Brain microvascular endothelial cell (primary cell): ENCODE measurements around the gene PARM1.

Source experiments
- DNase-seq: peaks from one replicate; pipeline ENCODE4 v3.0.0-alpha.2; 2020
- H3K27ac ChIP-seq: fragments of 250-450 bp; sonication (Bioruptor Pico); 2 replicates; pipeline ENCODE4 v1.5.1; 2020; ENCODE audit warnings: mild to moderate bottlenecking, moderate library complexity
- H3K27me3 ChIP-seq: fragments of 250-450 bp; sonication (Bioruptor Pico); replicated peaks from 2 replicates; pipeline ENCODE4 v1.5.1; 2020; ENCODE audit warnings: mild to moderate bottlenecking
- H3K36me3 ChIP-seq: fragments of 250-450 bp; sonication (Bioruptor Pico); replicated peaks from 2 replicates; pipeline ENCODE4 v1.5.1; 2020; ENCODE audit warnings: mild to moderate bottlenecking
- H3K4me3 ChIP-seq: 2 replicates; pipeline ENCODE4 v1.5.1; 2011; ENCODE audit warnings: low read depth, mild to moderate bottlenecking, control low read depth, low read length, moderate library complexity
- in situ Hi-C: cut with HindIII; loops from 2 replicates; pipeline ENCODE4 v1.10.0; 2017; ENCODE audit warnings: low sequenced_read_pairs, low pct_ligation_motif_present
- TF ChIP-seq, protein P1 (sequence below): IDR thresholded peaks from 2 replicates; pipeline ENCODE4 v1.5.1; 2011; ENCODE audit warnings: low read depth, mild to moderate bottlenecking, moderate library complexity, low read length, control low read depth, inconsistent platforms; ENCODE audit errors: missing control alignments

Gene PARM1

DNA sequence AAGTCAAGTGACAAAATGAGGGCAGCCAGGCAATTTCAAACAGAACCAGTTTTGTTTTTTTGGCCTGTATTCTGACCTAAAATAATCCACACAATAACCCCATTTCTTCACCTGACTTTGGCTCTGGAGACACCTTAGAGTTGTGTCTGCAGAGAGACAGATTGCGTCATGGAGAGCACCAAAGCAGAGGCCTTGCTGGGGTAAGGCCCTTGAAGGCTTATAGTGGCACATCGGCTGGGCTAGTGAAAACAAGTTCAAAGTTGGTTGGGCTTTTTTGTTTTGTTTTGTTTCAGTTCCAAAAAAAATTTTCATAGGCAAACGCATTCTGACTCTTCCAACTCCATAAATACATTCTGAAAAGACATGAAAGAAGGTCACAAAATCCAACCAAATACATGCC, 34.4 kb downstream of the PARM1 start:
- no peak for DNase-seq
- H3K4me3 ChIP-seq, result no peak overlapping the region
- TF ChIP-seq, protein P1, sequence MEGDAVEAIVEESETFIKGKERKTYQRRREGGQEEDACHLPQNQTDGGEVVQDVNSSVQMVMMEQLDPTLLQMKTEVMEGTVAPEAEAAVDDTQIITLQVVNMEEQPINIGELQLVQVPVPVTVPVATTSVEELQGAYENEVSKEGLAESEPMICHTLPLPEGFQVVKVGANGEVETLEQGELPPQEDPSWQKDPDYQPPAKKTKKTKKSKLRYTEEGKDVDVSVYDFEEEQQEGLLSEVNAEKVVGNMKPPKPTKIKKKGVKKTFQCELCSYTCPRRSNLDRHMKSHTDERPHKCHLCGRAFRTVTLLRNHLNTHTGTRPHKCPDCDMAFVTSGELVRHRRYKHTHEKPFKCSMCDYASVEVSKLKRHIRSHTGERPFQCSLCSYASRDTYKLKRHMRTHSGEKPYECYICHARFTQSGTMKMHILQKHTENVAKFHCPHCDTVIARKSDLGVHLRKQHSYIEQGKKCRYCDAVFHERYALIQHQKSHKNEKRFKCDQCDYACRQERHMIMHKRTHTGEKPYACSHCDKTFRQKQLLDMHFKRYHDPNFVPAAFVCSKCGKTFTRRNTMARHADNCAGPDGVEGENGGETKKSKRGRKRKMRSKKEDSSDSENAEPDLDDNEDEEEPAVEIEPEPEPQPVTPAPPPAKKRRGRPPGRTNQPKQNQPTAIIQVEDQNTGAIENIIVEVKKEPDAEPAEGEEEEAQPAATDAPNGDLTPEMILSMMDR, result no peak
- H3K27ac ChIP-seq, result no peak overlapping the region
- in situ Hi-C loops, result no loop called here
- H3K27me3 ChIP-seq, result no peaks in the 10 kb centered on the region
- H3K36me3 ChIP-seq, result no peaks in the 10 kb centered on the region

GRCh38 chr4:74968456-74969164, 35.7 kb downstream of the PARM1 start:
- TF ChIP-seq, protein P1, result no peak
- in situ Hi-C loops, result no loop called here
- Histone ChIP-seq H3K36me3 (no peaks in the 10 kb centered on the region), H3K4me3 (no peak overlapping the region), H3K27ac (no peak overlapping the region), H3K27me3 (no peaks in the 10 kb centered on the region)
- DNase-seq, result no peak

GRCh38 chr4:74969507-74970474, 36.9 kb downstream of the PARM1 start:
- Histone ChIP-seq H3K27ac (no peak overlapping the region), H3K36me3 (no peaks in the 10 kb centered on the region), H3K27me3 (no peaks in the 10 kb centered on the region), H3K4me3 (no peak overlapping the region)
- TF ChIP-seq, protein P1, result peak; percentile 13
- DNase-seq, result no peak
- in situ Hi-C loops, result no loop called here

DNA sequence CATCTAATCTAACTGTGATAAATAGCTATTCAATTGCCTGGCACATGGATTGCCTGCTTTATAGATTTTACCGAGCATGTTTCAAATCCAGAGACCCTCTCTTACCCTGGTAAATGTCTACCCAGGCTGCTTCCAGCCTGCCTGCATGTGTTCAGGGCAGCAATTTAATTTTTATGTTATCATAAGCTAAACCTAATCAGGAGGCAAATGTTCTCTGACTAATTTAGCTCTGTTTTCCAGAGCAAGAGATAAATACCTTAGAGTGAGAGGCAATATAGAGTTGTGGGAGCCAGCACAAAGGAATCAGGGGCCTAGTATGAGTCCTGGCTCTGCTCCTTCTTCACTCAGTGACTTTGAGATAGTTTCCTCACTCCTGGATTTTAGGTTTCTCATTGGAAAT, 37.7 kb downstream of the PARM1 start:
- TF ChIP-seq, protein P1, result no peak

GRCh38 chr4:74971862-74972261, 38.9 kb downstream of the PARM1 start:
- Histone ChIP-seq H3K4me3 (no peak overlapping the region), H3K27ac (no peak overlapping the region), H3K27me3 (no peaks in the 10 kb centered on the region), H3K36me3 (no peaks in the 10 kb centered on the region)
- in situ Hi-C loops, result no loop called here
- TF ChIP-seq, protein P1, result no peak
- DNase-seq, result no peak

More for the DNA sequence above, 37.7 kb downstream of the PARM1 start:
- Histone ChIP-seq H3K4me3 (no peak overlapping the region), H3K27ac (no peak overlapping the region), H3K36me3 (no peaks in the 10 kb centered on the region), H3K27me3 (no peaks in the 10 kb centered on the region)
- no peak for DNase-seq
- in situ Hi-C loops, result no loop called here
